PFSK-1 (cell line): ENCODE data around the gene ITGA1.

Experiments
- FOXP2 ChIP-seq: optimal IDR thresholded peaks from 2 replicates; pipeline ENCODE3; 2011; ENCODE audit warnings: borderline replicate concordance, control low read depth, inconsistent platforms; ENCODE audit not compliant: insufficient read depth; ENCODE audit errors: extremely low read length, extremely low read depth
- POLR2AphosphoS5 ChIP-seq: IDR thresholded peaks from 2 replicates; pipeline ENCODE4 v1.6.1; 2012; ENCODE audit warnings: low read depth, mild to moderate bottlenecking, control low read depth, low read length, moderate library complexity
- SIN3A ChIP-seq: IDR thresholded peaks from 2 replicates; pipeline ENCODE4 v1.6.1; 2012; ENCODE audit warnings: mild to moderate bottlenecking, low read length, moderate library complexity, borderline replicate concordance; ENCODE audit not compliant: insufficient read depth
- TAF1 ChIP-seq: IDR thresholded peaks from 2 replicates; pipeline ENCODE4 v1.6.1; 2012; ENCODE audit warnings: low read length, control low read depth, borderline replicate concordance; ENCODE audit not compliant: insufficient read depth
- TF ChIP-seq, protein P1 (sequence below), 2 experiments: IDR thresholded peaks; 2 replicates each; pipeline versions ENCODE4 v1.6.1 to v1.8.0; 2011 to 2012; ENCODE audit warnings: low read depth in 2 of 2, low read length in 2 of 2, control low read depth in 1 of 2, inconsistent platforms in 1 of 2, mild to moderate bottlenecking in 1 of 2, moderate library complexity in 1 of 2; ENCODE audit not compliant: insufficient read depth in 1 of 2

ITGA1 gene

GRCh38 chr5:52920929-52921328 is 133.2 kb downstream of the ITGA1 start:
- TF ChIP-seq, protein P1, sequence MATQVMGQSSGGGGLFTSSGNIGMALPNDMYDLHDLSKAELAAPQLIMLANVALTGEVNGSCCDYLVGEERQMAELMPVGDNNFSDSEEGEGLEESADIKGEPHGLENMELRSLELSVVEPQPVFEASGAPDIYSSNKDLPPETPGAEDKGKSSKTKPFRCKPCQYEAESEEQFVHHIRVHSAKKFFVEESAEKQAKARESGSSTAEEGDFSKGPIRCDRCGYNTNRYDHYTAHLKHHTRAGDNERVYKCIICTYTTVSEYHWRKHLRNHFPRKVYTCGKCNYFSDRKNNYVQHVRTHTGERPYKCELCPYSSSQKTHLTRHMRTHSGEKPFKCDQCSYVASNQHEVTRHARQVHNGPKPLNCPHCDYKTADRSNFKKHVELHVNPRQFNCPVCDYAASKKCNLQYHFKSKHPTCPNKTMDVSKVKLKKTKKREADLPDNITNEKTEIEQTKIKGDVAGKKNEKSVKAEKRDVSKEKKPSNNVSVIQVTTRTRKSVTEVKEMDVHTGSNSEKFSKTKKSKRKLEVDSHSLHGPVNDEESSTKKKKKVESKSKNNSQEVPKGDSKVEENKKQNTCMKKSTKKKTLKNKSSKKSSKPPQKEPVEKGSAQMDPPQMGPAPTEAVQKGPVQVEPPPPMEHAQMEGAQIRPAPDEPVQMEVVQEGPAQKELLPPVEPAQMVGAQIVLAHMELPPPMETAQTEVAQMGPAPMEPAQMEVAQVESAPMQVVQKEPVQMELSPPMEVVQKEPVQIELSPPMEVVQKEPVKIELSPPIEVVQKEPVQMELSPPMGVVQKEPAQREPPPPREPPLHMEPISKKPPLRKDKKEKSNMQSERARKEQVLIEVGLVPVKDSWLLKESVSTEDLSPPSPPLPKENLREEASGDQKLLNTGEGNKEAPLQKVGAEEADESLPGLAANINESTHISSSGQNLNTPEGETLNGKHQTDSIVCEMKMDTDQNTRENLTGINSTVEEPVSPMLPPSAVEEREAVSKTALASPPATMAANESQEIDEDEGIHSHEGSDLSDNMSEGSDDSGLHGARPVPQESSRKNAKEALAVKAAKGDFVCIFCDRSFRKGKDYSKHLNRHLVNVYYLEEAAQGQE (IDR thresholded peaks at IDR 0.05; ENCODE audit: insufficient read depth in 1 of 2, low read depth in 2 of 2, low read length in 2 of 2): no peak
- no peak for TF ChIP-seq FOXP2
- no peak for TF ChIP-seq TAF1
- no peak for TF ChIP-seq SIN3A
- no peak for TF ChIP-seq POLR2AphosphoS5

DNA sequence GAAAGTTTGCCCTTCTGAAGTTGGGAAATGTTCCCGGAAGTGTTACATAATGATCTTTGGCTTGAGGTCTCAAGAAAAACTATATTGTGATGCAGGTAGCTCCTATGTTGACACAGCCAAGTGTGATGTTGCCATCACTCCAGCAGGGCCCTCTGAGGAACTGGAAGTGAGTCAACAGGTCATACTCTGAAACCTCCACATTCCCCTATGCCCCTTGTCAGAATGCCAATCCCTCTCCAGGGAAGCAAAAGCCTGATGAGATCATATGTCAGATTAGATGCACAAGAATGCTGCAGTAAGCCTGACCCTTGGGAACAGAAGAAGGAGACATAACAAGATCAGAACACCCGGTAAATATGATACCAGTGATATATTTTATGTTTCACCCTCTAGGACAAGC is 134.7 kb downstream of the ITGA1 start:
- TF ChIP-seq POLR2AphosphoS5: no peak

DNA sequence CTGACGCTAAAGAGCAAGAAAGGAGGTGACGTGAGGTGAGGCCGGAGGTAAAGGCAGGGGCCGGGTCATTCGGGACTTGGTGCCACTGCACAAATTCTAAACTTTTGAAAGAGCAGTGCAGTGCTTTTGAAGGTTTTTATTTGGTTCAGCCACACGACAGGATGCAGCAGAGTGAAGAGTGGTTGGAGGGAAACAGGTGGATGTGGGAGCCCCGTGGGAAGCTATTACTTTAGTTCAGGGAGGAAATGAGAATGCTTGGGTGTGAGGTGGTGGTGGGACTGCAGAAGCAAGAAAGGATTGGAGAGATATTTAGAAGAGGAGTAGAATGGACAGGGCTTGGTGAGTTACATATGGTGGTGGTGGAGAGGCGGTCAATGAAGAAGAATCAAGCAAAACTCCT is 136.7 kb downstream of the ITGA1 start:
- TF ChIP-seq SIN3A: no peak
- TF ChIP-seq, protein P1 (IDR thresholded peaks at IDR 0.05; ENCODE audit: insufficient read depth in 1 of 2, low read depth in 2 of 2, low read length in 2 of 2): no peak
- TF ChIP-seq FOXP2: no peak
- TF ChIP-seq TAF1: no peak
- no peak for TF ChIP-seq POLR2AphosphoS5

DNA sequence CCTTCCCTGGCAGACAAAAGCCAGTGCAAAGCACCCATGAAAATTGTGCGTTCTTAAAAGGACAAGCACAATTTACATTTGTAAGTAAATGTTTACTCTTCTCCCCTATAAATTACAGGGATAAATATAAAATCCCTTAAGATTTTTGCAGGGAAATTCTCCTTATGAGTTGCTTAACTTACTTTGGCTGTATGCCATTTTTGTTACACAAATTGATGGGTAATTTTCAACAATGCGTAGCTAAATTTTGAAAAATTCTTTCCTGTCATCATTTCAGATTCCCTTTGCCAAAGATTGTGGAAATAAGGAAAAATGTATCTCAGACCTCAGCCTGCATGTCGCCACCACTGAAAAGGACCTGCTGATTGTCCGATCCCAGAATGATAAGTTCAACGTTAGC is 137.3 kb downstream of the ITGA1 start:
- TF ChIP-seq POLR2AphosphoS5 (no peak), TAF1 (no peak), SIN3A (no peak), FOXP2 (no peak)
- TF ChIP-seq, protein P1 (IDR thresholded peaks at IDR 0.05; ENCODE audit: insufficient read depth in 1 of 2, low read depth in 2 of 2, low read length in 2 of 2): no peak

- TF ChIP-seq SIN3A (no peak), TAF1 (no peak), FOXP2 (no peak), POLR2AphosphoS5 (no peak)
- TF ChIP-seq, protein P1 (IDR thresholded peaks at IDR 0.05; ENCODE audit: insufficient read depth in 1 of 2, low read depth in 2 of 2, low read length in 2 of 2): no peak
These were observed 141.0 kb downstream of the ITGA1 start for GRCh38 chr5:52928689-52929088.

DNA sequence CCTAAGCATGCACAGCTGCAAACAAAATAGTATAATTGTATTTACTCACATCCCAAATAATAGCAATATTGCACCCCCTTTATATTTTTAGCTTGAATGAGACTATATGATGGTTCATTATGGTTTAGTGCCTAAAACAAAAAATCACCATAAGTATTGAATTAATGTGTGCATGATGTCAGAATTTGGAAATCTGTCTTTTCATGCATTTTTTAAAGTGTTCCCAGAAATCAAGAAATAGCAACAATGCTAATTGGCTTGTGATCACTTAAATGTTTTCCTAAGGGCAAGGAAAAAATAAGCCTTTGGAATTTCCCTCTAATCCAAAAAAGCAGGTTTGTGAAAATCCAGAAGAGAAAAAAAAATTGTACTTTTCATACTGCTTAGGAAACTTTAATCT is 150.5 kb downstream of the ITGA1 start:
- TF ChIP-seq SIN3A (no peak), POLR2AphosphoS5 (no peak), FOXP2 (no peak), TAF1 (no peak)
- TF ChIP-seq, protein P1 (IDR thresholded peaks at IDR 0.05; ENCODE audit: insufficient read depth in 1 of 2, low read depth in 2 of 2, low read length in 2 of 2): no peak
